Suprapubic skin (tissue), 4 donors: Measurements from ENCODE around the gene KRR1.

Experiments used
- EP300 ChIP-seq: sonication (generic); formaldehyde crosslinking; IDR thresholded peaks from one replicate; pipeline ENCODE4 v1.6.1; 2017; ENCODE audit warnings: antibody characterized with exemption
- POLR2A ChIP-seq, 2 donors: fragments of 450-650 bp; IDR thresholded peaks; one replicate each; pipeline ENCODE4 v1.6.1; 2017; ENCODE audit warnings: antibody characterized with exemption in 2 of 2, mild to moderate bottlenecking in 2 of 2, moderate library complexity in 2 of 2
- POLR2AphosphoS5 ChIP-seq, 3 donors: sonication (generic); formaldehyde crosslinking; IDR thresholded peaks; one replicate each; pipeline ENCODE4 v1.6.1; 2017; ENCODE audit warnings: antibody characterized with exemption in 3 of 3
- TF ChIP-seq, protein P1 (sequence below), 2 donors: fragments of 200-600 bp in 1 of 2; fragments of 450-650 bp in 1 of 2; sonication (generic) in 1 of 2; IDR thresholded peaks; one replicate each; pipeline ENCODE4 v1.5.1; 2016 to 2019; ENCODE audit warnings: antibody characterized with exemption in 2 of 2, mild to moderate bottlenecking in 1 of 2, moderate library complexity in 1 of 2

DNA sequence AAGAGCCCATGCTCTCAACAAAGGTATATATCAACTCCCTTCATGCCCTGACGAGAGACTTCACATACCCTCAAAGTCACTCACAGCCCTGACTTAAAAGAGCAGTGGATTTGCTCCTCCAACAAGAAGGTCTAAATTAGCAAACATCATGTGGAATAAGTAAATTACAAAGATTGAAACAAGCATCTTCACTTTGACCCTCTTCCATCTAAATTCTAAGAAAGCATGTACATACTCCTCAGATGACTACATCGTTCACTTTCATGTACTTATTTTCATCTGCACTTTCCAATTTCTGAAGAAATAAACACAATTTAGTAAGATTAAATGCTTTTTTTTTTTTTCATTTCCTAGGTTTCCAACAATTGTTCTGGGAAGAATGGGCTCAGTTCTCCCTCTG is 38.6 kb upstream of the KRR1 start:
- TF ChIP-seq, protein P1, sequence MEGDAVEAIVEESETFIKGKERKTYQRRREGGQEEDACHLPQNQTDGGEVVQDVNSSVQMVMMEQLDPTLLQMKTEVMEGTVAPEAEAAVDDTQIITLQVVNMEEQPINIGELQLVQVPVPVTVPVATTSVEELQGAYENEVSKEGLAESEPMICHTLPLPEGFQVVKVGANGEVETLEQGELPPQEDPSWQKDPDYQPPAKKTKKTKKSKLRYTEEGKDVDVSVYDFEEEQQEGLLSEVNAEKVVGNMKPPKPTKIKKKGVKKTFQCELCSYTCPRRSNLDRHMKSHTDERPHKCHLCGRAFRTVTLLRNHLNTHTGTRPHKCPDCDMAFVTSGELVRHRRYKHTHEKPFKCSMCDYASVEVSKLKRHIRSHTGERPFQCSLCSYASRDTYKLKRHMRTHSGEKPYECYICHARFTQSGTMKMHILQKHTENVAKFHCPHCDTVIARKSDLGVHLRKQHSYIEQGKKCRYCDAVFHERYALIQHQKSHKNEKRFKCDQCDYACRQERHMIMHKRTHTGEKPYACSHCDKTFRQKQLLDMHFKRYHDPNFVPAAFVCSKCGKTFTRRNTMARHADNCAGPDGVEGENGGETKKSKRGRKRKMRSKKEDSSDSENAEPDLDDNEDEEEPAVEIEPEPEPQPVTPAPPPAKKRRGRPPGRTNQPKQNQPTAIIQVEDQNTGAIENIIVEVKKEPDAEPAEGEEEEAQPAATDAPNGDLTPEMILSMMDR (IDR thresholded peaks at IDR 0.05): no peak
- TF ChIP-seq POLR2A (IDR thresholded peaks at IDR 0.05) (no peak), POLR2AphosphoS5 (IDR thresholded peaks at IDR 0.05) (no peak), EP300 (no peak)
